Caco-2 (cell line): ENCODE data around the gene CACNB2. TPM values are rescaled to one million over a fixed set of nuclear protein-coding genes. Genes with fewer than 3 reads are reported as not detected.

ENCODE experiments used
- BruUV-seq: library from RNA; stranded (reverse); fragments of 400-500 nt; replicated peaks from 2 replicates; lab custom pipeline; 2021; lab: Mats Ljungman, UMichigan
- CTCF ChIA-PET: fragments of 300-600 bp; sonication (Branson Sonifier 250); formaldehyde crosslinking; loops from one replicate; lab custom pipeline; 2022; ENCODE audit warnings: antibody characterized with exemption; lab: Charles Lee
- POLR2A ChIA-PET: fragments of 300-600 bp; sonication (Branson Sonifier 250); formaldehyde crosslinking; loops from one replicate; lab custom pipeline; 2022; ENCODE audit warnings: antibody characterized with exemption; lab: Charles Lee
- DNase-seq, 2 experiments: peaks; one replicate each; pipeline versions ENCODE4 v3.0.0 to v3.0.0-alpha.2; 2020 to 2022
- H3K27me3 ChIP-seq: replicated peaks from 2 replicates; pipeline ENCODE4 v1.6.0; 2011; ENCODE audit warnings: low read length; ENCODE audit not compliant: control insufficient read depth, insufficient read depth
- H3K36me3 ChIP-seq: 2 replicates; pipeline ENCODE4 v1.5.1; 2011; ENCODE audit warnings: low read length; ENCODE audit not compliant: control insufficient read depth, insufficient read depth
- H3K4me1 ChIP-seq: fragments of 250-450 bp; sonication (Bioruptor Pico); 2 replicates; pipeline ENCODE4 v1.5.1; 2020; ENCODE audit warnings: mild to moderate bottlenecking
- H3K4me3 ChIP-seq: 2 replicates; pipeline ENCODE4 v1.5.1; 2011; ENCODE audit warnings: low read depth, mild to moderate bottlenecking, control low read depth, low read length
- H3K9me3 ChIP-seq: fragments of 250-450 bp; sonication (Bioruptor Pico); 2 replicates; pipeline ENCODE4 v1.5.1; 2020; ENCODE audit warnings: mild to moderate bottlenecking, moderate library complexity
- H3K27ac Mint-ChIP-seq: one replicate; pipeline ENCODE4 v1.8.0; 2022; ENCODE audit warnings: mixed read lengths; ENCODE audit not compliant: unreplicated experiment
- H3K27me3 Mint-ChIP-seq: one replicate; pipeline ENCODE4 v1.8.0; 2022; ENCODE audit warnings: mixed read lengths; ENCODE audit not compliant: insufficient read depth, unreplicated experiment
- H3K36me3 Mint-ChIP-seq: one replicate; pipeline ENCODE4 v1.8.0; 2022; ENCODE audit warnings: mild to moderate bottlenecking, mixed read lengths; ENCODE audit not compliant: insufficient read depth, unreplicated experiment
- H3K4me1 Mint-ChIP-seq: one replicate; pipeline ENCODE4 v1.8.0; 2022; ENCODE audit warnings: low read depth, mixed read lengths; ENCODE audit not compliant: unreplicated experiment
- H3K4me3 Mint-ChIP-seq: one replicate; pipeline ENCODE4 v1.8.0; 2022; ENCODE audit warnings: mild to moderate bottlenecking, moderate library complexity, mixed read lengths; ENCODE audit not compliant: unreplicated experiment
- H3K9me3 Mint-ChIP-seq: one replicate; pipeline ENCODE4 v1.8.0; 2022; ENCODE audit warnings: mixed read lengths; ENCODE audit not compliant: unreplicated experiment
- CTCF ChIP-seq, 2 experiments: fragments of 200-600 bp in 1 of 2; IDR thresholded peaks; 1 replicate in 1 of 2; 2 replicates in 1 of 2; pipeline versions ENCODE4 v1.5.1 to v1.8.0; 2011 to 2022; ENCODE audit warnings: antibody characterized with exemption in 1 of 2, control low read depth in 1 of 2, inconsistent platforms in 1 of 2, low read depth in 1 of 2, low read length in 1 of 2, mild to moderate bottlenecking in 1 of 2, moderate library complexity in 1 of 2; ENCODE audit not compliant: insufficient read depth in 1 of 2, severe bottlenecking in 1 of 2, unreplicated experiment in 1 of 2
- intact Hi-C: fragments of 100-400 bp; cut with micrococcal nuclease; formaldehyde crosslinking; loops from one replicate; pipeline ENCODE4 v1.10.0; 2022; ENCODE audit not compliant: unreplicated experiment
- total RNA-seq: library from RNA; stranded (reverse); gene quantifications from 2 replicates; pipeline ENCODE4 v1.2.3, GENCODE V29; 2022

Gene CACNB2
- total RNA-seq, 1 experiment from 2014 or later: 0.98 TPM

- H3K4me3 ChIP-seq: peak overlapping the region; percentile 44
- no peaks in the 10 kb centered on the region for H3K36me3 ChIP-seq
- ChIA-PET CTCF (no interaction called here), POLR2A (no interaction called here)
- intact Hi-C loops: loop anchor here (2.0 kb wide), 1 partner anchor 74 kb away; no protein-coding TSS in a partner anchor
- peaks cover 6% of the 10 kb centered on the region for H3K27me3 ChIP-seq
- Mint-ChIP-seq H3K27ac (no peak overlapping the region), H3K27me3 (peaks cover 29% of the 10 kb centered on the region), H3K9me3 (no peaks in the 10 kb centered on the region), H3K4me3 (peak overlapping the region; percentile 75), H3K36me3 (no peaks in the 10 kb centered on the region), H3K4me1 (no peaks in the 10 kb centered on the region)
- H3K4me1 ChIP-seq: peaks cover 4% of the 10 kb centered on the region; the same call in 1 of the 2 replicates
- no peak for DNase-seq
- no peak for TF ChIP-seq CTCF (IDR thresholded peaks at IDR 0.05; ENCODE audit: insufficient read depth in 1 of 2, low read depth in 1 of 2, low read length in 1 of 2, severe bottlenecking in 1 of 2, unreplicated experiment in 1 of 2)
- H3K9me3 ChIP-seq: no peaks in the 10 kb centered on the region
- BruUV-seq: no TSS peak
These were observed 977 bp downstream of the CACNB2 start for GRCh38 chr10:18140957-18141845.

- no peak for TF ChIP-seq CTCF (IDR thresholded peaks at IDR 0.05; ENCODE audit: insufficient read depth in 1 of 2, low read depth in 1 of 2, low read length in 1 of 2, severe bottlenecking in 1 of 2, unreplicated experiment in 1 of 2)
- H3K9me3 ChIP-seq: no peaks in the 10 kb centered on the region
- DNase-seq: no peak
- no peak overlapping the region for H3K4me3 ChIP-seq
- Mint-ChIP-seq H3K4me3 (no peak overlapping the region), H3K27ac (no peak overlapping the region), H3K4me1 (no peaks in the 10 kb centered on the region), H3K9me3 (no peaks in the 10 kb centered on the region), H3K27me3 (peaks cover 26% of the 10 kb centered on the region), H3K36me3 (no peaks in the 10 kb centered on the region)
- intact Hi-C loops: no loop called here
- ChIA-PET POLR2A (no interaction called here), CTCF (no interaction called here)
- BruUV-seq: no TSS peak
- peaks cover 6% of the 10 kb centered on the region for H3K27me3 ChIP-seq
- H3K36me3 ChIP-seq: no peaks in the 10 kb centered on the region
- peaks cover 4% of the 10 kb centered on the region; the same call in 1 of the 2 replicates for H3K4me1 ChIP-seq
These were observed 1.9 kb downstream of the CACNB2 start for GRCh38 chr10:18142151-18142550.

GRCh38 chr10:18144396-18144795 is 4.2 kb downstream of the CACNB2 start:
- BruUV-seq: no TSS peak
- intact Hi-C loops: no loop called here
- Histone ChIP-seq H3K4me3 (no peak overlapping the region), H3K4me1 (peaks cover 4% of the 10 kb centered on the region; the same call in 1 of the 2 replicates), H3K9me3 (no peaks in the 10 kb centered on the region), H3K27me3 (peaks cover 6% of the 10 kb centered on the region), H3K36me3 (no peaks in the 10 kb centered on the region)
- Mint-ChIP-seq H3K4me1 (no peaks in the 10 kb centered on the region), H3K27me3 (peaks cover 24% of the 10 kb centered on the region), H3K36me3 (no peaks in the 10 kb centered on the region), H3K9me3 (no peaks in the 10 kb centered on the region), H3K4me3 (no peak overlapping the region), H3K27ac (no peak overlapping the region)
- DNase-seq: no peak
- no peak for TF ChIP-seq CTCF (IDR thresholded peaks at IDR 0.05; ENCODE audit: insufficient read depth in 1 of 2, low read depth in 1 of 2, low read length in 1 of 2, severe bottlenecking in 1 of 2, unreplicated experiment in 1 of 2)
- ChIA-PET POLR2A (no interaction called here), CTCF (no interaction called here)
